ENCODE measurements around the gene CDC42BPG. TPM values are rescaled to one million over a fixed set of nuclear protein-coding genes. Genes with fewer than 3 reads are reported as not detected.

The CDC42BPG gene
- total RNA-seq, 1 donor from 2014 or later, result 0.05 TPM

GRCh38 chr11:64864135-64864472 is 19.7 kb upstream of the CDC42BPG start:
- intact Hi-C loops (cut with micrococcal nuclease), result loop anchor here (1.0 to 2.0 kb wide), 2 partner anchors 13 to 14 kb away; partner anchors contain the start of gene EHD1
- Mint-ChIP-seq H3K4me1 (peaks cover 76% of the 10 kb centered on the region), H3K9me3 (peaks cover 7% of the 10 kb centered on the region), H3K4me3 (peak overlapping the region; percentile 76), H3K27me3 (no peaks in the 10 kb centered on the region), H3K27ac (peak overlapping the region; percentile 95), H3K36me3 (ENCODE audit: low read depth) (peaks cover 41% of the 10 kb centered on the region)
- DNase-seq, result no peak

GRCh38 chr11:64863391-64864060 is 19.1 kb upstream of the CDC42BPG start:
- intact Hi-C loops (cut with micrococcal nuclease), result loop anchor here (1.0 to 2.0 kb wide), 2 partner anchors 13 to 15 kb away; partner anchors contain the start of gene EHD1
- Mint-ChIP-seq H3K4me1 (peaks cover 76% of the 10 kb centered on the region), H3K9me3 (peaks cover 7% of the 10 kb centered on the region), H3K36me3 (ENCODE audit: low read depth) (peaks cover 42% of the 10 kb centered on the region), H3K27me3 (no peaks in the 10 kb centered on the region), H3K4me3 (peak overlapping the region; percentile 76), H3K27ac (peak overlapping the region; percentile 95)
- no peak for DNase-seq

GRCh38 chr11:64862987-64863390 is 18.5 kb upstream of the CDC42BPG start:
- intact Hi-C loops (cut with micrococcal nuclease), result no loop called here
- peak overlapping the region; percentile 95 for H3K27ac Mint-ChIP-seq
- H3K4me3 Mint-ChIP-seq, result peak overlapping the region; percentile 72
- peaks cover 7% of the 10 kb centered on the region for H3K9me3 Mint-ChIP-seq
- no peaks in the 10 kb centered on the region for H3K27me3 Mint-ChIP-seq
- DNase-seq, result no peak
- H3K36me3 Mint-ChIP-seq (ENCODE audit: low read depth), result peaks cover 39% of the 10 kb centered on the region
- peaks cover 72% of the 10 kb centered on the region for H3K4me1 Mint-ChIP-seq

GRCh38 chr11:64861227-64861975 is 16.9 kb upstream of the CDC42BPG start:
- peaks cover 7% of the 10 kb centered on the region for H3K9me3 Mint-ChIP-seq
- DNase-seq, result peak; percentile 72
- intact Hi-C loops (cut with micrococcal nuclease), result no loop called here
- H3K4me1 Mint-ChIP-seq, result peaks cover 75% of the 10 kb centered on the region
- H3K4me3 Mint-ChIP-seq, result peak overlapping the region; percentile 57
- H3K27me3 Mint-ChIP-seq, result no peaks in the 10 kb centered on the region
- H3K27ac Mint-ChIP-seq, result peak overlapping the region; percentile 95
- peaks cover 44% of the 10 kb centered on the region for H3K36me3 Mint-ChIP-seq (ENCODE audit: low read depth)

- Mint-ChIP-seq H3K27me3 (no peaks in the 10 kb centered on the region), H3K4me3 (peak overlapping the region; percentile 79), H3K36me3 (ENCODE audit: low read depth) (peaks cover 46% of the 10 kb centered on the region), H3K9me3 (no peaks in the 10 kb centered on the region), H3K4me1 (peaks cover 75% of the 10 kb centered on the region), H3K27ac (peak overlapping the region; percentile 96)
- intact Hi-C loops (cut with micrococcal nuclease), result loop anchor here (1.0 kb wide), 3 partner anchors 8 to 19 kb away; partner anchors contain the start of gene EHD1
- peak; percentile 91 for DNase-seq
Observed at GRCh38 chr11:64859542-64860414, 15.3 kb upstream of the CDC42BPG start.

GRCh38 chr11:64858467-64859263 is 14.2 kb upstream of the CDC42BPG start:
- peak overlapping the region; percentile 96 for H3K27ac Mint-ChIP-seq
- intact Hi-C loops (cut with micrococcal nuclease), result loop anchor here (1.0 kb wide), 3 partner anchors 7 to 20 kb away; partner anchors contain the start of gene EHD1
- H3K9me3 Mint-ChIP-seq, result no peaks in the 10 kb centered on the region
- peak; percentile 86 for DNase-seq
- H3K36me3 Mint-ChIP-seq (ENCODE audit: low read depth), result peaks cover 55% of the 10 kb centered on the region
- peaks cover 73% of the 10 kb centered on the region for H3K4me1 Mint-ChIP-seq
- H3K4me3 Mint-ChIP-seq, result peak overlapping the region; percentile 79
- H3K27me3 Mint-ChIP-seq, result no peaks in the 10 kb centered on the region

- Mint-ChIP-seq H3K27ac (peak overlapping the region; percentile 79), H3K4me1 (peaks cover 77% of the 10 kb centered on the region), H3K36me3 (ENCODE audit: low read depth) (peaks cover 64% of the 10 kb centered on the region), H3K27me3 (no peaks in the 10 kb centered on the region), H3K9me3 (no peaks in the 10 kb centered on the region), H3K4me3 (peak overlapping the region; percentile 28)
- DNase-seq, result no peak
- intact Hi-C loops (cut with micrococcal nuclease), result no loop called here
Observed at GRCh38 chr11:64857485-64857884, 13.0 kb upstream of the CDC42BPG start.

- Mint-ChIP-seq H3K4me1 (peaks cover 80% of the 10 kb centered on the region), H3K9me3 (no peaks in the 10 kb centered on the region), H3K27ac (peak overlapping the region; percentile 85), H3K4me3 (peak overlapping the region; percentile 72), H3K36me3 (ENCODE audit: low read depth) (peaks cover 64% of the 10 kb centered on the region), H3K27me3 (no peaks in the 10 kb centered on the region)
- intact Hi-C loops (cut with micrococcal nuclease), result loop anchor here (1.0 kb wide), 1 partner anchor 9 kb away; no protein-coding TSS in a partner anchor
- DNase-seq, result peak; percentile 79
Observed at GRCh38 chr11:64856382-64857227, 12.2 kb upstream of the CDC42BPG start.

- peaks cover 64% of the 10 kb centered on the region for H3K36me3 Mint-ChIP-seq (ENCODE audit: low read depth)
- H3K27me3 Mint-ChIP-seq, result no peaks in the 10 kb centered on the region
- H3K27ac Mint-ChIP-seq, result peak overlapping the region; percentile 85
- no peaks in the 10 kb centered on the region for H3K9me3 Mint-ChIP-seq
- H3K4me3 Mint-ChIP-seq, result peak overlapping the region; percentile 72
- H3K4me1 Mint-ChIP-seq, result peaks cover 80% of the 10 kb centered on the region
- intact Hi-C loops (cut with micrococcal nuclease), result loop anchor here (1.0 kb wide), 1 partner anchor 10 kb away; no protein-coding TSS in a partner anchor
- DNase-seq, result no peak
Observed at GRCh38 chr11:64855596-64856304, 11.3 kb upstream of the CDC42BPG start.

GRCh38 chr11:64854534-64855502 is 10.4 kb upstream of the CDC42BPG start:
- H3K4me3 Mint-ChIP-seq, result peak overlapping the region; percentile 66
- no peaks in the 10 kb centered on the region for H3K9me3 Mint-ChIP-seq
- H3K27me3 Mint-ChIP-seq, result no peaks in the 10 kb centered on the region
- H3K4me1 Mint-ChIP-seq, result peaks cover 78% of the 10 kb centered on the region
- intact Hi-C loops (cut with micrococcal nuclease), result no loop called here
- H3K27ac Mint-ChIP-seq, result peak overlapping the region; percentile 79
- no peak for DNase-seq
- H3K36me3 Mint-ChIP-seq (ENCODE audit: low read depth), result peaks cover 58% of the 10 kb centered on the region

- peak overlapping the region; percentile 44 for H3K4me3 Mint-ChIP-seq
- no peaks in the 10 kb centered on the region for H3K9me3 Mint-ChIP-seq
- H3K27me3 Mint-ChIP-seq, result no peaks in the 10 kb centered on the region
- peak overlapping the region; percentile 56 for H3K27ac Mint-ChIP-seq
- intact Hi-C loops (cut with micrococcal nuclease), result no loop called here
- DNase-seq, result no peak
- H3K4me1 Mint-ChIP-seq, result peaks cover 73% of the 10 kb centered on the region
- H3K36me3 Mint-ChIP-seq (ENCODE audit: low read depth), result peaks cover 52% of the 10 kb centered on the region
Observed at GRCh38 chr11:64854157-64854533, 9.7 kb upstream of the CDC42BPG start.

Measured in activated CD4-positive, alpha-beta T cell treated with anti-CD3 and anti-CD28 coated beads, Interleukin-2, amount 10 ng/mL, durations not matched to agents 24 days and 14 days (primary cell).